ENCODE measurements around the gene ZNF646. TPM values are rescaled to one million over a fixed set of nuclear protein-coding genes. Genes with fewer than 3 reads are reported as not detected.

Gene ZNF646
- total and polyA plus RNA-seq, 12 donors: 3.1 to 17.8 (median 13.6) TPM

DNA sequence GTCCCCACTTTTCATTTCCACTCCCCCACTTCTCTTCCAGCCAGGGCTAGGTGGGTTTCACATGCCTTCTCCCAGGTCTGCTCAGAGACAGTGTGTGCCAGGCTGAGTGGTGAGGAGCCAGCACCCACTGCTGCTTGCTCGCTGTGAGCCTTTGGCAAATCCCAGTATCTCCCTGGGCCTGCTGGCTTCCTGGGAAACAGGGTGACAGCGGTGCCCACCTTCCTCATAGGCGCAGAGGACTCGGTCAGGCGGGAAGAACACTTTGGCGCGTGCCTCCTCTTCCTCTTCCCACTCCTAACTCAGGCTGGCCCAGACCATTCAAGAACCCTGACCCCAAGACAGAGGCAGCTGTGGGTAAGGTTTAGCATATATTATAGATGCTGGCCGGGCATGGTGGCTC lies 15.0 kb downstream of the ZNF646 start:
- 92 to 100% (median 96%) methylated on average over 5 to 8 of the region's 8 CpGs for WGBS, 4 donors
- no peak overlapping the region for H3K4me3 ChIP-seq
- intact Hi-C loops (cut with DNase I): loop anchor here in 1 of 2 donors (10.0 kb wide), 1 partner anchor 56 kb away; no protein-coding TSS in a partner anchor
- no peak overlapping the region for H3K27ac ChIP-seq
- no peaks in the 10 kb centered on the region for H3K9me3 ChIP-seq (replicated peaks in 1 of 3)
- no peak for TF ChIP-seq POLR2A (IDR thresholded peaks at IDR 0.05)
- TF ChIP-seq, protein P1, sequence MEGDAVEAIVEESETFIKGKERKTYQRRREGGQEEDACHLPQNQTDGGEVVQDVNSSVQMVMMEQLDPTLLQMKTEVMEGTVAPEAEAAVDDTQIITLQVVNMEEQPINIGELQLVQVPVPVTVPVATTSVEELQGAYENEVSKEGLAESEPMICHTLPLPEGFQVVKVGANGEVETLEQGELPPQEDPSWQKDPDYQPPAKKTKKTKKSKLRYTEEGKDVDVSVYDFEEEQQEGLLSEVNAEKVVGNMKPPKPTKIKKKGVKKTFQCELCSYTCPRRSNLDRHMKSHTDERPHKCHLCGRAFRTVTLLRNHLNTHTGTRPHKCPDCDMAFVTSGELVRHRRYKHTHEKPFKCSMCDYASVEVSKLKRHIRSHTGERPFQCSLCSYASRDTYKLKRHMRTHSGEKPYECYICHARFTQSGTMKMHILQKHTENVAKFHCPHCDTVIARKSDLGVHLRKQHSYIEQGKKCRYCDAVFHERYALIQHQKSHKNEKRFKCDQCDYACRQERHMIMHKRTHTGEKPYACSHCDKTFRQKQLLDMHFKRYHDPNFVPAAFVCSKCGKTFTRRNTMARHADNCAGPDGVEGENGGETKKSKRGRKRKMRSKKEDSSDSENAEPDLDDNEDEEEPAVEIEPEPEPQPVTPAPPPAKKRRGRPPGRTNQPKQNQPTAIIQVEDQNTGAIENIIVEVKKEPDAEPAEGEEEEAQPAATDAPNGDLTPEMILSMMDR (IDR thresholded peaks at IDR 0.05): no peak
- peaks cover 0 to 14% of the 10 kb centered on the region in 2 donors for H3K36me3 ChIP-seq (replicated peaks in 1 of 2)
- H3K4me1 ChIP-seq (replicated peaks in 1 of 2): peaks cover 6 to 10% of the 10 kb centered on the region in 2 donors
- H3K27me3 ChIP-seq: no peaks in the 10 kb centered on the region
- no peak for DNase-seq

DNA sequence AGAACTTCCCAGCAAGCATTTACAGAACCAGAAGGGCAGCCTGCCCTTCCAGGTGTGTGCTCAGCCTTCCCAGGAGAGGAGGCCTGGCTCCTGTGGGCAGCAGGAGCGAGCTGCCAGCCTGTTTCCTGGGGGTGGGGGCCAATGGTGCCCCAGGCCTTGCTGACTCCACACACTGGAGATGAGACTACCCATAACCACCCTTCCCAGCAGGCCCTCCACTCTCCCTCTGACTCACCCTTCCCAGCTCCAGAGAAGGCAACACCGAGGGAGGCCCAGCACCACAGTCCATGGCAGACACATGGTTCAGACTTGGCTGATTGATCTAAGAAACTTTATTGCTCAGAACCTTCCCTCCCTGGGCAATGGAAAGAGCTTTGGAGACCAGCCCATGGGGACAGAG lies 16.3 kb downstream of the ZNF646 start:
- intact Hi-C loops (cut with DNase I): no loop called here
- DNase-seq: no peak

DNA sequence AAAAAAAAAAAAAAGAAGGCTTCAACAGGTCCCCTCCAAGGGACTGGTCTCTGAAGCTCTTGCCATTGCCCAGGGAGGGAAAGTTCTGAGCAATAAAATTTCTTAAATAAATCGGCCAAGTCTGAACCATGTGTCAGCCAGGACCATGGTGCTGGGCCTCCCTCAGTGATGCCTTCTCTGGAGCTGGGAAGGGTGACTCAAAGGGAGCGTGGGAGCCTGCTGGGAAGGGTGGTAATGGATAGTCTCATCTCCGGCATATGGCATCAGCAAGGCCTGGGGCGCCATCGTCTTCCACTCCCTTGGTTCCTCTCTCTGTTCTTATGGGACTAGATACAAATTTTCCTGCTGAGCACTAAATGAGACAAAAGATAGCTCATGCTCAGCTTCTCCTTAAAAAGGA lies 18.1 kb downstream of the ZNF646 start:
- no peak for DNase-seq
- Histone ChIP-seq H3K27ac (no peak overlapping the region), H3K4me3 (no peak overlapping the region), H3K27me3 (no peaks in the 10 kb centered on the region), H3K36me3 (replicated peaks in 1 of 2) (peaks cover 0 to 14% of the 10 kb centered on the region in 2 donors), H3K9me3 (replicated peaks in 1 of 3) (no peaks in the 10 kb centered on the region), H3K4me1 (replicated peaks in 1 of 2) (peaks cover 6 to 10% of the 10 kb centered on the region in 2 donors)
- intact Hi-C loops (cut with DNase I): no loop called here
- no peak for TF ChIP-seq POLR2A (IDR thresholded peaks at IDR 0.05)
- TF ChIP-seq, protein P1 (IDR thresholded peaks at IDR 0.05): no peak
- 90 to 97% (median 96%) methylated on average over 5 of the region's 5 CpGs for WGBS, 4 donors

More for the DNA sequence above, 16.3 kb downstream of the ZNF646 start:
- Histone ChIP-seq H3K9me3 (replicated peaks in 1 of 3) (no peaks in the 10 kb centered on the region), H3K27ac (no peak overlapping the region), H3K36me3 (replicated peaks in 1 of 2) (peaks cover 0 to 14% of the 10 kb centered on the region in 2 donors), H3K4me3 (no peak overlapping the region), H3K27me3 (no peaks in the 10 kb centered on the region), H3K4me1 (replicated peaks in 1 of 2) (peaks cover 6 to 10% of the 10 kb centered on the region in 2 donors)
- WGBS, 4 donors: 67 to 85% (median 76%) methylated on average over 1 to 2 of the region's 2 CpGs
- no peak for TF ChIP-seq POLR2A (IDR thresholded peaks at IDR 0.05)
- TF ChIP-seq, protein P1 (IDR thresholded peaks at IDR 0.05): no peak

DNA sequence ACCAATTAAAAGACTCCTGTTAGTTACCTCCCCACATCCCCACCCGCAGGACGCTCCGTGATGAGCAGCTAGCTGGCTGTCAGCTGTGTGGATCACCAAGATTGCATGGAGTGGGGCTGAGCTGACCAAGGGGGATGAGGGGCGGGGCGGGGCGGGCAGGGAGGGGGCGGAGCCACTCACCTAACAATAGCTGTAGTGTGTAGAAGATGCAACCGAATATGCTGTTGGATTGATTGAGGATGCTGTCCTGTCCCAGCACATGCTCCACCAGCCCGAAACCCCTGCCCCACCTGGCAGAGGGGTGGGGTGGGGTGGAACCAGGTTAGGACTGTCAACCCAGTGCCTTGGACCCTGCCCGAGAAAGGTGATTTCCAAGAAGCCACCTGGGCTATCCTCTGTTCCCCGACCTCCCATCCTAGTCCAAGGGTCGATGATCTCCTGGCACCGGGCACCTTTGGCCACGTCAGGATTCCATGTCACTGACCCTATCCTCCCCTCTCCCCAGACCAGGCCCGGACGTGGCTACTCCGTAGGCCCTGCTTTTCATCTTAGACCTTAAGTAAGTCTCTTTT lies 19.0 kb downstream of the ZNF646 start:
- Histone ChIP-seq H3K4me1 (replicated peaks in 1 of 2) (peaks cover 6 to 10% of the 10 kb centered on the region in 2 donors), H3K36me3 (replicated peaks in 1 of 2) (peaks cover 0 to 14% of the 10 kb centered on the region in 2 donors), H3K27ac (peak overlapping the region in 1 of 5 donors; percentile 93), H3K4me3 (no peak overlapping the region), H3K9me3 (replicated peaks in 1 of 3) (no peaks in the 10 kb centered on the region), H3K27me3 (no peaks in the 10 kb centered on the region)
- peak in 2 of 7 donors; percentile 24 to 26 for DNase-seq
- intact Hi-C loops (cut with DNase I): no loop called here
- TF ChIP-seq, protein P1 (IDR thresholded peaks at IDR 0.05): no peak
- no peak for TF ChIP-seq POLR2A (IDR thresholded peaks at IDR 0.05)
- WGBS, 4 donors: 49 to 73% (median 55%) methylated on average over 10 to 17 of the region's 17 CpGs
